ENCODE measurements around the gene HLA-B.

- TF ChIP-seq ZBTB21 (CRISPR knock-in tag; IDR thresholded peaks at IDR 0.05; ENCODE audit: borderline replicate concordance) (no peak), CTCF (IDR thresholded peaks at IDR 0.05) (no peak), ELF4 (CRISPR knock-in tag; IDR thresholded peaks at IDR 0.05; ENCODE audit: low read depth) (no peak), GRHL2 (CRISPR knock-in tag; IDR thresholded peaks at IDR 0.05; ENCODE audit: insufficient replicate concordance, severe bottlenecking) (no peak), CREB1 (CRISPR knock-in tag; IDR thresholded peaks at IDR 0.05) (no peak), SMAD4 (CRISPR knock-in tag; IDR thresholded peaks at IDR 0.05) (no peak), NR1H2 (CRISPR knock-in tag; IDR thresholded peaks at IDR 0.05) (no peak), FOXJ3 (CRISPR knock-in tag; IDR thresholded peaks at IDR 0.05; ENCODE audit: borderline replicate concordance) (no peak), ESRRA (CRISPR knock-in tag; IDR thresholded peaks at IDR 0.05; ENCODE audit: borderline replicate concordance) (no peak), MAX (CRISPR knock-in tag; IDR thresholded peaks at IDR 0.05) (no peak), ZNF121 (CRISPR knock-in tag; IDR thresholded peaks at IDR 0.05) (no peak), NFYB (CRISPR knock-in tag; conservative IDR thresholded peaks at IDR 0.05; ENCODE audit: low read depth) (no peak)
- TF ChIP-seq, protein P1, sequence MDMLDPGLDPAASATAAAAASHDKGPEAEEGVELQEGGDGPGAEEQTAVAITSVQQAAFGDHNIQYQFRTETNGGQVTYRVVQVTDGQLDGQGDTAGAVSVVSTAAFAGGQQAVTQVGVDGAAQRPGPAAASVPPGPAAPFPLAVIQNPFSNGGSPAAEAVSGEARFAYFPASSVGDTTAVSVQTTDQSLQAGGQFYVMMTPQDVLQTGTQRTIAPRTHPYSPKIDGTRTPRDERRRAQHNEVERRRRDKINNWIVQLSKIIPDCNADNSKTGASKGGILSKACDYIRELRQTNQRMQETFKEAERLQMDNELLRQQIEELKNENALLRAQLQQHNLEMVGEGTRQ (CRISPR knock-in tag; IDR thresholded peaks at IDR 0.05), result no peak
Observed at GRCh38 chr6:31378721-31379103, 21.7 kb upstream of the HLA-B start.
